ENCODE results near the gene TLE4.

The TLE4 gene

DNA sequence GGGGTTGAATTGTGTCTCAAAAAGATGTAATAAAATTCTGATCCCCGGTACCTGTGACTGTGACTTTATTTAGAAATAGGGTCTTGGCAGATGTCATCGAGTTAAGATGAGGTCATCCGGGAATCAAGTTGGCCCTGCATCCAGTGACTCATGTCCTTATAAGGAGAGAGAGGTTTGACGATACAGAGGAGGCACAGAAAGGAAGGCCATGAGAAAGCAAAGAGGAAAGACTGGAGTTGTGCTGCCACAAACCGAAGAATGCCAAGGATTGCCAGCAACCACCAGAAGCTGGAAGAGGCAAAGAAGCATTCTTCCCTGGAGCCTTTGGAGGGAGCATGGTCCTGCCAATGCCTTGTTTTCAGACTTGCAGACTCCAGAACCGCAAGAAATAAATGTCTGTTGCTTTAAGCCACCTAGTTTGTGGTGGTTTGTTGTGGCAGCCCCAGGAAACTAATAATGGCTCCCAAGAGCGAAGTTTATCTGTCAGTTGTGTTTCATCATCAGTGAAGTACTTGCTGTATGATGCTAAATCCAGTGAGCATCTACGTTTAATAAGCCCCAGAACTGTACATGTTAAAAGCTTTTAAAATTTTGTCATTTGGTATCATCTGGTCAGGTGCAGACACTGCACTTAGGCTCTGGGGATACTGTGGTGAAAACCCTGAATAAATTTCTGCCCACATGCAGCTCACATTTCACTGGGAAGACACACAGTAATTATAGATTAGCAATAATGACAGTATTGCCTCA is 114.8 kb downstream of the TLE4 start:
- Histone ChIP-seq H3K9me2 (replicated peaks; ENCODE audit: insufficient read depth, low read length) (no peaks in the 10 kb centered on the region), H3K27me3 (ENCODE audit: low read length) (no peaks in the 10 kb centered on the region), H3K36me3 (ENCODE audit: low read length) (no peaks in the 10 kb centered on the region), H3F3A (ENCODE audit: insufficient read depth) (no peaks in the 10 kb centered on the region), H3K9me3 (ENCODE audit: insufficient read depth, low read length) (no peaks in the 10 kb centered on the region), H4K20me1 (ENCODE audit: low read depth, low read length) (no peaks in the 10 kb centered on the region), H3K4me3 (ENCODE audit: insufficient read depth, low read length, poor library complexity, severe bottlenecking) (no peak overlapping the region), H2AFZ (ENCODE audit: low read depth, low read length, severe bottlenecking) (no peak overlapping the region), H3K27ac (ENCODE audit: low read depth, low read length) (no peak overlapping the region), H3K79me2 (ENCODE audit: insufficient read depth, low read length) (no peaks in the 10 kb centered on the region), H3K4me2 (ENCODE audit: low read depth, low read length, poor library complexity, severe bottlenecking) (no peak overlapping the region), H3K9ac (ENCODE audit: low read length) (no peak overlapping the region)
- no peak for TF ChIP-seq EZH2phosphoT487 (conservative IDR thresholded peaks at IDR 0.05; ENCODE audit: low read length)
- TF ChIP-seq, protein P1, sequence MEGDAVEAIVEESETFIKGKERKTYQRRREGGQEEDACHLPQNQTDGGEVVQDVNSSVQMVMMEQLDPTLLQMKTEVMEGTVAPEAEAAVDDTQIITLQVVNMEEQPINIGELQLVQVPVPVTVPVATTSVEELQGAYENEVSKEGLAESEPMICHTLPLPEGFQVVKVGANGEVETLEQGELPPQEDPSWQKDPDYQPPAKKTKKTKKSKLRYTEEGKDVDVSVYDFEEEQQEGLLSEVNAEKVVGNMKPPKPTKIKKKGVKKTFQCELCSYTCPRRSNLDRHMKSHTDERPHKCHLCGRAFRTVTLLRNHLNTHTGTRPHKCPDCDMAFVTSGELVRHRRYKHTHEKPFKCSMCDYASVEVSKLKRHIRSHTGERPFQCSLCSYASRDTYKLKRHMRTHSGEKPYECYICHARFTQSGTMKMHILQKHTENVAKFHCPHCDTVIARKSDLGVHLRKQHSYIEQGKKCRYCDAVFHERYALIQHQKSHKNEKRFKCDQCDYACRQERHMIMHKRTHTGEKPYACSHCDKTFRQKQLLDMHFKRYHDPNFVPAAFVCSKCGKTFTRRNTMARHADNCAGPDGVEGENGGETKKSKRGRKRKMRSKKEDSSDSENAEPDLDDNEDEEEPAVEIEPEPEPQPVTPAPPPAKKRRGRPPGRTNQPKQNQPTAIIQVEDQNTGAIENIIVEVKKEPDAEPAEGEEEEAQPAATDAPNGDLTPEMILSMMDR (IDR thresholded peaks at IDR 0.05; ENCODE audit: insufficient read depth, low read length, poor library complexity, severe bottlenecking), result no peak

DNA sequence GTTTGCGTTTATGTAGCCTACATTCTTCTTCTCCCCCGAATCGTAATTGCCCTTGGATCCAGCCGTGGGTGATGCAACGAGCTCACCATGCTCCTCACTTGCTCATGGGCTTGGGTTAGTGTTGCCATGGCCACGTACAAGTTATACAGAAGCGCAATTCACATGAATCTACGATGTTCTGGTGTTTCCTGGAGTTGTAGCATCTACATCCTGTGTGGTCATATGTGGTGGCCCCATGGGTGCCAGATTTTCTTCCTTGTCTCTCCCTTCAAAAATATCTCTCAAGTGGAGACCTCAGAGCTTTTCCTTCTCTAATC is 115.3 kb downstream of the TLE4 start:
- no peaks in the 10 kb centered on the region for H3K9me2 ChIP-seq (replicated peaks; ENCODE audit: insufficient read depth, low read length)
- H3K36me3 ChIP-seq (ENCODE audit: low read length), result no peaks in the 10 kb centered on the region
- H4K20me1 ChIP-seq (ENCODE audit: low read depth, low read length), result no peaks in the 10 kb centered on the region
- no peaks in the 10 kb centered on the region for H3K79me2 ChIP-seq (ENCODE audit: insufficient read depth, low read length)
- no peak overlapping the region for H3K4me3 ChIP-seq (ENCODE audit: insufficient read depth, low read length, poor library complexity, severe bottlenecking)
- H3F3A ChIP-seq (ENCODE audit: insufficient read depth), result no peaks in the 10 kb centered on the region
- no peak overlapping the region for H2AFZ ChIP-seq (ENCODE audit: low read depth, low read length, severe bottlenecking)
- TF ChIP-seq, protein P1 (IDR thresholded peaks at IDR 0.05; ENCODE audit: insufficient read depth, low read length, poor library complexity, severe bottlenecking), result no peak
- TF ChIP-seq EZH2phosphoT487 (conservative IDR thresholded peaks at IDR 0.05; ENCODE audit: low read length), result no peak
- H3K27ac ChIP-seq (ENCODE audit: low read depth, low read length), result no peak overlapping the region
- no peaks in the 10 kb centered on the region for H3K9me3 ChIP-seq (ENCODE audit: insufficient read depth, low read length)
- H3K27me3 ChIP-seq (ENCODE audit: low read length), result no peaks in the 10 kb centered on the region
- H3K4me2 ChIP-seq (ENCODE audit: low read depth, low read length, poor library complexity, severe bottlenecking), result no peak overlapping the region
- H3K9ac ChIP-seq (ENCODE audit: low read length), result no peak overlapping the region

DNA sequence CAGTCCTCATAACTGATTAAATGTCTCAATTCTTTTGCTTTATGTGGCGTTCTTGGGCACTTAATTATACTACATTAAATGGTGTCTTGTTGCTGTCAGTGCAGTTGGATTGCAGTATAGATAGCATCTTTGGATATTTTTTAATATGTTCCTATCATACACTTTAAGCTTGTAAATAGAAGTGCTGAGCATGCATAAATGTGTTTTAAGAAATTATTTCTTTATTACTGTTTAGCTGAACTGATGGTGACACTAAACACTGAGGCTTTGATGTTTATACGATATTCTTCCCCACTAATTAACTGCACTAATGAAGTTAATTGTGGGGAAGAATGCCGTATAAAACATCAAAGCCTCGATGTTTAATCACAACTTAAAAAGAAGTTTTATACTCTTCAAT is 116.6 kb downstream of the TLE4 start:
- no peak overlapping the region for H3K4me2 ChIP-seq (ENCODE audit: low read depth, low read length, poor library complexity, severe bottlenecking)
- H3K36me3 ChIP-seq (ENCODE audit: low read length), result no peaks in the 10 kb centered on the region
- no peaks in the 10 kb centered on the region for H3K27me3 ChIP-seq (ENCODE audit: low read length)
- no peak overlapping the region for H3K4me3 ChIP-seq (ENCODE audit: insufficient read depth, low read length, poor library complexity, severe bottlenecking)
- H3K9ac ChIP-seq (ENCODE audit: low read length), result no peak overlapping the region
- no peaks in the 10 kb centered on the region for H3K9me2 ChIP-seq (replicated peaks; ENCODE audit: insufficient read depth, low read length)
- H3K9me3 ChIP-seq (ENCODE audit: insufficient read depth, low read length), result no peaks in the 10 kb centered on the region
- no peaks in the 10 kb centered on the region for H3K79me2 ChIP-seq (ENCODE audit: insufficient read depth, low read length)
- H2AFZ ChIP-seq (ENCODE audit: low read depth, low read length, severe bottlenecking), result no peak overlapping the region
- H3F3A ChIP-seq (ENCODE audit: insufficient read depth), result no peaks in the 10 kb centered on the region
- H3K27ac ChIP-seq (ENCODE audit: low read depth, low read length), result no peak overlapping the region
- TF ChIP-seq, protein P1 (IDR thresholded peaks at IDR 0.05; ENCODE audit: insufficient read depth, low read length, poor library complexity, severe bottlenecking), result no peak
- TF ChIP-seq EZH2phosphoT487 (conservative IDR thresholded peaks at IDR 0.05; ENCODE audit: low read length), result no peak
- H4K20me1 ChIP-seq (ENCODE audit: low read depth, low read length), result no peaks in the 10 kb centered on the region

Data from SU-DHL-6 (cell line).